GM12878 (cell line): ENCODE results near the gene KRTAP5-8.

ENCODE experiments used
- CTCF ChIP-seq, 3 experiments: IDR thresholded peaks in 2 of 3; conservative IDR thresholded peaks in 1 of 3; 2 replicates each; pipeline ENCODE4 v1.5.1; 2011; ENCODE audit warnings: low read depth in 3 of 3, low read length in 3 of 3, mild to moderate bottlenecking in 3 of 3, control low read depth in 2 of 3, moderate library complexity in 2 of 3, inconsistent platforms in 1 of 3, mixed read lengths in 1 of 3; ENCODE audit not compliant: control insufficient read depth in 2 of 3, insufficient read depth in 1 of 3; ENCODE audit errors: extremely low read depth in 1 of 3
- E2F4 ChIP-seq: IDR thresholded peaks from 2 replicates; pipeline ENCODE4 v1.6.1; 2012; ENCODE audit warnings: low read depth, low read length, improper control_type of control experiment

- TF ChIP-seq CTCF (IDR thresholded peaks at IDR 0.05 in 2 of 3, conservative IDR thresholded peaks at IDR 0.05 in 1 of 3; ENCODE audit: control insufficient read depth in 2 of 3, extremely low read depth in 1 of 3, insufficient read depth in 1 of 3, low read depth in 3 of 3, low read length in 3 of 3): no peak
- TF ChIP-seq E2F4: no peak
These were observed 44.0 kb downstream of the KRTAP5-8 start for GRCh38 chr11:71581826-71582225.
